ENCODE results near the gene CYSLTR2.

DNA sequence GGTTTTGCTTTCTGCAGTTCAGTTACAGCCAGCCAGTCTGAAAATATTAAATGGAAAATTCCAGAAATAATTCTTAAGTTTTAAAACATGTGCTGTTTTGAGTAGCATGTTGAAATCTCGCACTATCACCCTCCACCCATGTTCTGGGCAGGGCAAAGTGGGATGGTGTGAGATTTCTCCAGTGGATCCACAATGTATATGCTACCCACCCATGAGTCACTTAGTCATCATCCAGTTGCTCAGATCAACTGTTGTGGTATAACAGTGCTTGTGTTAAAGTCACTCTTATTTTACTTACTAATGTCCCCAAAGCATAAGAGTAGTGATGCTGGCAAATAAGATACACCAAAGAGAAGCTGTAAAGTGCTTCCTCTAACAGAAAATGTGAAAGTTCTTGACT is 56.4 kb downstream of the CYSLTR2 start:
- TF ChIP-seq, protein P1, sequence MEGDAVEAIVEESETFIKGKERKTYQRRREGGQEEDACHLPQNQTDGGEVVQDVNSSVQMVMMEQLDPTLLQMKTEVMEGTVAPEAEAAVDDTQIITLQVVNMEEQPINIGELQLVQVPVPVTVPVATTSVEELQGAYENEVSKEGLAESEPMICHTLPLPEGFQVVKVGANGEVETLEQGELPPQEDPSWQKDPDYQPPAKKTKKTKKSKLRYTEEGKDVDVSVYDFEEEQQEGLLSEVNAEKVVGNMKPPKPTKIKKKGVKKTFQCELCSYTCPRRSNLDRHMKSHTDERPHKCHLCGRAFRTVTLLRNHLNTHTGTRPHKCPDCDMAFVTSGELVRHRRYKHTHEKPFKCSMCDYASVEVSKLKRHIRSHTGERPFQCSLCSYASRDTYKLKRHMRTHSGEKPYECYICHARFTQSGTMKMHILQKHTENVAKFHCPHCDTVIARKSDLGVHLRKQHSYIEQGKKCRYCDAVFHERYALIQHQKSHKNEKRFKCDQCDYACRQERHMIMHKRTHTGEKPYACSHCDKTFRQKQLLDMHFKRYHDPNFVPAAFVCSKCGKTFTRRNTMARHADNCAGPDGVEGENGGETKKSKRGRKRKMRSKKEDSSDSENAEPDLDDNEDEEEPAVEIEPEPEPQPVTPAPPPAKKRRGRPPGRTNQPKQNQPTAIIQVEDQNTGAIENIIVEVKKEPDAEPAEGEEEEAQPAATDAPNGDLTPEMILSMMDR (IDR thresholded peaks at IDR 0.05; ENCODE audit: low read length) = no peak
- TF ChIP-seq EZH2 (IDR thresholded peaks at IDR 0.05; ENCODE audit: borderline replicate concordance, low read length) = no peak
